HG03521 (cell line): Measurements from ENCODE around the gene ACVR1B.

Source experiments
- ATAC-seq: cut with Tn5 transposase; IDR thresholded peaks from one replicate; pipeline ENCODE4 v1.9.1; 2021; ENCODE audit warnings: mild to moderate bottlenecking, moderate library complexity; ENCODE audit not compliant: unreplicated experiment

ACVR1B gene

GRCh38 chr12:51951199-51951842 is at the start of gene ACVR1B:
Gene ACVR1B (plus strand): TSS chr12:51951699. CDS start chr12:51951744, 45 bp downstream.
- peak; percentile 89 for ATAC-seq

- ATAC-seq: no peak
These were observed 49.6 kb upstream of the ACVR1B start for GRCh38 chr12:51901881-51902280.

GRCh38 chr12:51904951-51905470 is 46.5 kb upstream of the ACVR1B start:
- no peak for ATAC-seq

GRCh38 chr12:51905471-51906429 is 45.7 kb upstream of the ACVR1B start:
- ATAC-seq: no peak

- ATAC-seq: no peak
These were observed 44.9 kb upstream of the ACVR1B start for GRCh38 chr12:51906430-51907082.

DNA sequence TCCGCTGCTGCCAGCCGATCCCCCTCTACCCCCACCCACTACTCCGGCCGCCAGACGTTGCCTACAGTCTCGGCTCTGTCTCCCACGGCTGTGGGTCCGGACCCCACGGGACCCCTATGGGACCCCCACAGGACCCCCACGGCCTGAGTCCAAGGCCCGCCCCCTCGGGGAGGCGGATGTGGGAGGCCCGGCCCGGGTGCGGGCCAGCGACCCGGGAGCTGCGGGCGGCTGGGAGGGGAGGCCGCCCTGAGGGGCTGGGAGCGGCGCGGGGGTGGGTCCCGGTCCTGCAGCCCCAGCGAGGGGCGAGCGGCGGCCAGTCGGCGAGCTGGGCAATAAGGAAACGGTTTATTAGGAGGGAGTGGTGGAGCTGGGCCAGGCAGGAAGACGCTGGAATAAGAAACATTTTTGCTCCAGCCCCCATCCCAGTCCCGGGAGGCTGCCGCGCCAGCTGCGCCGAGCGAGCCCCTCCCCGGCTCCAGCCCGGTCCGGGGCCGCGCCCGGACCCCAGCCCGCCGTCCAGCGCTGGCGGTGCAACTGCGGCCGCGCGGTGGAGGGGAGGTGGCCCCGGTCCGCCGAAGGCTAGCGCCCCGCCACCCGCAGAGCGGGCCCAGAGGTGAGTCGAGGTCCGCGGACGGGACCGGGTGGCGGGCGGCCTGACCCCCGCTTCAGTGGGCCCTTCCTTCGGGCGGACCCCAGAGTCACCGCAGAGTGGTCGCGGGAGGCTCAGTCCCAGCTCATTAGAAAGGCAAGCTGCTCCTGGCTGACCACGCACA is 44.2 kb upstream of the ACVR1B start, which contains the start of gene ACVRL1:
Gene ACVRL1, plus strand, starts transcription at position 422 of the 773 bp plus-strand sequence. CDS start 4,971 bp downstream, outside the sequence.
- no peak for ATAC-seq

GRCh38 chr12:51907856-51908425 is 43.6 kb upstream of the ACVR1B start:
- no peak for ATAC-seq

- ATAC-seq: no peak
These were observed 42.5 kb upstream of the ACVR1B start for GRCh38 chr12:51908876-51909592.

DNA sequence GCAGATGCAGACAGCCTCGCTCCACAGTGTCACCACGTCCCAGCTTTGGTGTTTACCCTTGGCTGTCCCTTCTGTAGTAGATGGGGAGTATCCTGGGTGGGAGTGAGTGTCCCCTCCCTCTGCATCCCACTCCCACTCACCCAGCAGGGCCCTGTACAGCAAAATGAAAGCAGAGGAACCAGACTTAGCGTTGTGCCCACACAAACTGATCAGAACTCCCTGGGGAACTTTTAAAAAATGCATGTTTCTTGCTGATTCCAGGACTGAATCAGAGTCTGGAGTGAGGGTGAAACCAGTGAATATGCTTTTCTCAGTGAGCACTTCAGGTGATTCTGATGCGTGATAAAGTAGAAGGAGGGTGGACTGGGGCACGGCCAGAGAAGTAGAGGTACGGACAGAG is 41.3 kb upstream of the ACVR1B start:
- ATAC-seq: no peak

GRCh38 chr12:51910691-51911090 is 40.8 kb upstream of the ACVR1B start:
- no peak for ATAC-seq

GRCh38 chr12:51911307-51911706 is 40.2 kb upstream of the ACVR1B start:
- ATAC-seq: no peak

GRCh38 chr12:51911788-51912711 is 39.4 kb upstream of the ACVR1B start:
- no peak for ATAC-seq

DNA sequence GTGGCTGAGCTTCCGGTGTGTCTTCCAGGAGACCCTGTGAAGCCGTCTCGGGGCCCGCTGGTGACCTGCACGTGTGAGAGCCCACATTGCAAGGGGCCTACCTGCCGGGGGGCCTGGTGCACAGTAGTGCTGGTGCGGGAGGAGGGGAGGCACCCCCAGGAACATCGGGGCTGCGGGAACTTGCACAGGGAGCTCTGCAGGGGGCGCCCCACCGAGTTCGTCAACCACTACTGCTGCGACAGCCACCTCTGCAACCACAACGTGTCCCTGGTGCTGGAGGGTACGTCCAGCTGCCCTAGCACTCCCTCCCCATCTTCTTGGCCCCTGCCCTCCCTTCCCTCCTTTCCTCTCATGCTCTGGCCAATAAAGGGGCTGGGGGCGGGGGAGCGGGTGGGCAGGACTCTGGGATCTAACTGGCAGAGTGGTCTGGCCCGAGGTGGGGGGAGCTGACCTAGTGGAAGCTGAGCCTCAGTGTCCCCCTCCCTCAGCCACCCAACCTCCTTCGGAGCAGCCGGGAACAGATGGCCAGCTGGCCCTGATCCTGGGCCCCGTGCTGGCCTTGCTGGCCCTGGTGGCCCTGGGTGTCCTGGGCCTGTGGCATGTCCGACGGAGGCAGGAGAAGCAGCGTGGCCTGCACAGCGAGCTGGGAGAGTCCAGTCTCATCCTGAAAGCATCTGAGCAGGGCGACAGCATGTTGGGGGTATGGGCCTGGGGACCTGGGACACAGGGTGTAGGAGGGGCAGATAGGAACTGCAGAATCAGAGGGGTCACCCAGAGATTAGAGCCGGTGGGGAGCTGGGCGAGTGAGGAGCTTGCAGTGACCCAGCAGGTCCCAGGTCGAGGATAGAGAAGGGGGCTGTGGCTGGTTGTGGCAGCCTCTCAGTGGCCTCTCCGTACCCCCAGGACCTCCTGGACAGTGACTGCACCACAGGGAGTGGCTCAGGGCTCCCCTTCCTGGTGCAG is 38.1 kb upstream of the ACVR1B start:
- ATAC-seq: no peak

DNA sequence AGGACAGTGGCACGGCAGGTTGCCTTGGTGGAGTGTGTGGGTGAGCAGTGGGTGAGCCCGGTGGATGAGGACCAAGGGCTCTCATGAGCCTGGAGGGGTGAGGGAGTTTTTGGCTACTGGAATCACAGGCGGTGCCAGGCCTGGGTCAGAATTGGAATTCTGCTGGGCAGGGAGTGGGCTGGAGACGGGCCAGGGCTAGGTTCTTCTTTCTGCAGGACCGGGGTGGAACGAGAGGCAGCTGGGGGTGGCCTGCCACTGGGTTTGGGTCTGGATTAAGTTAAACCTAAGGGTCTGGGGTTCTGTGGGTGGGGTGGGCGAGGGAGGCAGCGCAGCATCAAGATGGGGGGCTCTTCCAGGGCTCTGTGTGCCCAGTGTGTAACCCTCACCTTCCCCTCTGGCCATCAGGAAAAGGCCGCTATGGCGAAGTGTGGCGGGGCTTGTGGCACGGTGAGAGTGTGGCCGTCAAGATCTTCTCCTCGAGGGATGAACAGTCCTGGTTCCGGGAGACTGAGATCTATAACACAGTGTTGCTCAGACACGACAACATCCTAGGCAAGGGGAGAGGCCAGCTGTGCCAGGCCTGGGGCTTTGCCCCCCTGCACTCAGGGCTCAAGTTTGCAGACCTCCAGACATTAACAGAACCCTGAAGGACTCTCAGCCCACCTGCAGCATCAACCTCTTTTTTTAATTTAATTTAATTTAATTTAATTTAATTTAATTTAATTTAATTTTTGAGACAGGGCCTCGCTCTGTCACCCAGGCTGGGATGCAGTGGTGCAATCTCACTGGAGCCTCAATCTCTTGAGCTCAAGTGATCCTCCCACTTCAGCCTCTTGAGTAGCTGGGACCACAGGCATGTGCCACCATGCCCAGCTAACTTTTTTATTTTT is 37.2 kb upstream of the ACVR1B start:
- no peak for ATAC-seq

- ATAC-seq: no peak
These were observed 36.4 kb upstream of the ACVR1B start for GRCh38 chr12:51915003-51915625.

DNA sequence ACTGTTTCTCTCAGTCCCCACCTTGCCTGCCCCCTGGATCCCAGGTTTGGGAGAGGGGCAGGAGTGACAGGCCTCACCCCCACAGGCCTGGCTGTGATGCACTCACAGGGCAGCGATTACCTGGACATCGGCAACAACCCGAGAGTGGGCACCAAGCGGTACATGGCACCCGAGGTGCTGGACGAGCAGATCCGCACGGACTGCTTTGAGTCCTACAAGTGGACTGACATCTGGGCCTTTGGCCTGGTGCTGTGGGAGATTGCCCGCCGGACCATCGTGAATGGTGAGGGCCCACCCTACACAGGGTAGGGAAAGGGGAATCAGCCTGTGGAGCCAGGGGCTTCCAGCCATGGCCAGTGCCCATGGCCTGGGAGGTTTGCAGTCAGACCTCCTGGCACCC is 35.5 kb upstream of the ACVR1B start:
- ATAC-seq: no peak
